Myocyte (in vitro differentiated cells): ENCODE data around the gene FAM227B. TPM values are rescaled to one million over a fixed set of nuclear protein-coding genes. Genes with fewer than 3 reads are reported as not detected.
"Not testable (repeated sequence)": the region's sequence is repeated elsewhere in the genome, so short reads cannot be mapped to it uniquely, and the experiment has no call there.

ENCODE experiments used
- DNase-seq: peaks from one replicate; pipeline ENCODE4 v3.0.0-alpha.2; 2012; ENCODE audit warnings: low read depth
- total RNA-seq: library from RNA; depleted of rRNA; stranded (reverse); fragments of >200 nt; gene quantifications from 2 replicates; pipeline ENCODE4 v1.2.3, GENCODE V29; 2014

Gene FAM227B
- total RNA-seq, 1 donor from 2014 or later = 19.9 TPM

DNA sequence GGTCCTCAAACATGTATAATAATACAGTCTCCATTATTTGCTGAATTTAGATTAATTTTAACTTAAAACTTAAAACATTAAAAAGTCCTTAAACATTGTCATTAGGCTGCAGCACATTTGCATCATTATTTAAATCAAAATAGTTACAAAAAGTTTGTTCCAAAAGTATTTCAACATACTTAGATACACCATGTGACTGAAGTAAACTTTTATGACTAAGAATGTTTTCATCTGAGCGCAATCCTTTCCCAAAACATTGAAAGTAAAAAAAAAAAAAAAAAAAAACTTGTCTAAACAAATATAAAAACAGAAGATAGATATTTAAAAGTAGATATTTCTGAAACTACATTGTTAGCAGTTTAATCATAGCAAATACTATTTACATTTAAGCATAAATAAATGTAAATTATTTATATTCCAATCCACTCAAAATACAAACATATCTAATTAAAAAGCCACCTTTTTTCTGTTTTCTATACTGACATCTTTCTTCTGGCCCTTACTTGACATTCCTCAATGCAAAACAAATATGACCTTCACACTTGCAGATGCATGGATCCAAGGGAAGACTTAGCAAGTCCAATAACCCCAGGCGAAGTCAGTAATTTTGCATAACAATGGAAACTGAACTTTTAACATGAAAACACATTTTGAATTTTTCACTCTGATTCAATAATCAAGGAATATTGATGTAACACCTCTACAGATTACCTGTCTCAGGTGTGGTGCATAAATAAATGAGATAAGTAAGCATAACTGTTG is 10.3 kb downstream of the FAM227B start:
- DNase-seq = no peak

- DNase-seq = no peak
Observed at GRCh38 chr15:49606594-49606993, 14.0 kb downstream of the FAM227B start.

DNA sequence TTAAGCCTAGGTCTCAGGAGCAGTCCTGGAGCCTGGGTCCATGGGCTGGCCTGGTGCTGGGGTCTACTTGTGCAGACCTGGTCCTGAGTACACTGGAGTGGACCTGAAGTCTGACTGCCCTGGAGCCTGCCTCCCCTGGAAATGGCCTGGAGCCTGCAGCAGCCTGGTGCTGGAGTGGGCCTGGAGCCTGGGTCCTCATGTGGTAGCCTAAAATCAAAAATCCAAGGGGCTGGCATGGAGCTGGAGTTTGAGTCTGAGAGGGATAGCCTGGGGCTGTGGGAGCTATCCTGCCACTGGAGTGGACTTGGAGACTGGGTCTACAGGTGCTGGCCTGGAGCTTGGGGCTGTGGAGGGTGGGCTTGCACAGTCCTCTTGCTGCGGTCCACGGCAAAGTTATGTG is 15.0 kb downstream of the FAM227B start:
- no peak for DNase-seq

DNA sequence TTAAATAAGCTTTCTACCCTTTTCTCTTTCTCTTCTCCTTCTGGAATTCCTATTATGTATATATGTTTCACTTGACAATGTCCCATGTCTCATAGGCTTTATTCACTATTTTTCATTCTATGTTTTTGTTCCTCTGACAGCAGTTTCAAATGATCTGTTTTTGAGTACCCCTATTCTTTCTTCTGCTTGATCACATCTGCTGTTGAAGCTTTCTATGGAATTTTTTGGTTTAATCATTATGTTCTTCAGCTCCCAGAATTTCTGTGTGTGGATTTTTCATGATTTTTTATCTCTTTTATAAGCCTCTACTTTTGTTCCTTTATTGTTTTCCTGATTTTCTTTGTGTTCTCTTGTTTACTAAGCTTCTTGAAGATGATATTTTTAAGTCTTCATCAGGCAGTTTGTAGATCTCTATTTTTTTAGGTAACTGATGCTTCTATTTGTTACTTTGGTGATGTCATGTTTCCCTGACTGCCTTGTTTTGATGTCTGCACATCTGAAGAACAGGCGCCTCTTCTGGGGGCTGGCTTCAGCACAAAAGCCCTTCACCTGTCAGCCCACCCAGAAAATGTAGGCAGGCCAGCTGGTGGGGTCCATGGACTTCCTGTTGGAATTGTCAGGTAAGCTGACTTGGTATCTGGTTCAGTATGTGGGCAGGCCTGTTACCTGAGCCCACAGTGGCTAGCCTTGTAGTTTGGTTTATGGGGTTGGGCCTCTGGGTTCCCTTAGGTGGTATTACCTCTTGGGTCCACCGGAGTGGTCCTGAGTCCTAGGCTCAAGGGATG is 15.8 kb downstream of the FAM227B start:
- DNase-seq = no peak

DNA sequence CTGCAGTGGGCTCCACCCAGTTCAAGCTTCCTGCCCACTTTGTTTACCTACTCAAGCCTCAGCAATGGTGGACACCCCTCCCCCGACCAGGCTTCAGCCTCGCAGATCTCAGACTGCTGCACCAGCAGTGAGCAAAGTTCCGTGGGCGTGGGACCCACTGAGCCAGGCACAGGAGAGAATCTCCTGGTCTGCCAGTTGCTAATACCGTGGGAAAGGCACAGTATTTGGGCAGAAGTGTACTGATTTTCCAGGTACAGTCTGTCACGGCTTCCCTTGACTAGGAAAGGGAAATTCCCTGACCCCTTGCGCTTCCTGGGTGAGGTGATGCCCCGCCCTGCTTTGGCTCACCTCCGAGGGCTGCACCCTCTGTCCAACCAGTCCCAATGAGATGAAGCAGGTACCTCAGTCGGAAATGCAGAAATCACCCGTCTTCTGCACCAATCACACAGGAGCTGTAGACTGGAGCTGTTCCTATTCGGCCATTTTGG is 27.7 kb downstream of the FAM227B start:
- DNase-seq = not testable (repeated sequence)

- no peak for DNase-seq
Observed at GRCh38 chr15:49589030-49589429, 31.6 kb downstream of the FAM227B start.

DNA sequence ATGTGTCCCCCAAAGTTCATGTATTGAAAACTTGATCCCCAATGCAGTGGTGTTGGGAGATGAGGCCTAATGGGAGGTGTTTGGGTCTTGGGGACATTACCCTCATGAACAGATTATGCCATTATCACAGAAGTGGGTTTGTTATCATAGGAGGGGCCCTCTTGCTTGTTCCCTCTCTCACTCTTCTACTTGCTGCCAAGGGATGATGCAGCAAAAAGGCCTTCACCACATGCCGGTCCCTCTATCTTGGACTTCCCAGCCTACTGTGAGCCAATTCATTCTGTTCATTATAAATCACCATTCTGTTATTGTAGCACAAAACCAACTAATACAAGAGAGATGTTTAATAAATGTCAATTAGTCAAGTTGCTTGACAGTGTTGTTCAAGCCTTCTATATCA is 47.2 kb downstream of the FAM227B start:
- DNase-seq = no peak

DNA sequence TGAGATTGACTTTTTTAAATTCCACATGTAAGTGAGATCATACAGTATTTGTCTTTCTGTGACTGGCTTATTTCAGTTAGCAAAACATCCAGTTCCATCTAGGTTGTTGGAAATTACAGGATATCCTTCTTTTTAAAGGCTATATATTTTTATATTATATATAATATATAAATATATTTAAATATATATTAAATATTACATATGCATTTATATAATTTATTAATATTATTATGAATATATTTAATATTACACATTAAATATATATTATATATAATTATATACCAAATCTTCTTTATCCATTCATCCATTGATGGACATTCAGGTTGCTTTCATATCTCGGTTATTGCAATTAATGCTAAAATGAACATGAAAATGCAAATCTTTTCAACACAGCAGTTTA is 49.9 kb downstream of the FAM227B start:
- DNase-seq = no peak

GRCh38 chr15:49570174-49570573 is 50.4 kb downstream of the FAM227B start:
- no peak for DNase-seq

- DNase-seq = no peak
Observed at GRCh38 chr15:49560045-49560444, 60.6 kb downstream of the FAM227B start.

DNA sequence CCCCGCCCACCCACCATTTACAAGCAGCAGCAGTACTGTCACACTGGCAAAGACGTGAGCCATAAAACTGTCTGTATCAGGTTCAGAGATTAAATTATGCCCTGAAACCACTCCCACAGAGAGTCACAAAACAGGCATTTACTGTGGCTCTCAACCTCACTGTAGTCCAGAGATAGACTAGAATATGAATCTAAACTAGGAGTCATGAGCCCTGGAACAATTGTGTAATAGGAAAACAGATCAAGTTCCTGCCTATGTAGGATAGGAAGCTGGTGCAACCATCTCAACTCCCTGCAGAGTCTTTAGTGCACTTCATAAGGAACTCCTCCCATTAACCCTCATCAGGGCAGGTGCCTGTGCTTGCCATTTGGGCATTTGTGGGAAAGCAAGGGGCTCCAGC is 61.7 kb downstream of the FAM227B start:
- no peak for DNase-seq

- no peak for DNase-seq
Observed at GRCh38 chr15:49556437-49556836, 64.2 kb downstream of the FAM227B start.

- not testable (repeated sequence) for DNase-seq
Observed at GRCh38 chr15:49550342-49550741, 70.3 kb downstream of the FAM227B start.

- no peak for DNase-seq
Observed at GRCh38 chr15:49538520-49538919, 82.1 kb downstream of the FAM227B start.

GRCh38 chr15:49530092-49530491 is 90.5 kb downstream of the FAM227B start:
- DNase-seq = no peak

GRCh38 chr15:49528289-49528688 is 92.3 kb downstream of the FAM227B start:
- DNase-seq = no peak

- DNase-seq = no peak
Observed at GRCh38 chr15:49521802-49522201, 98.8 kb downstream of the FAM227B start.

- not testable (repeated sequence) for DNase-seq
Observed at GRCh38 chr15:49512739-49513138, 107.9 kb downstream of the FAM227B start.

GRCh38 chr15:49507261-49507660 is 113.4 kb downstream of the FAM227B start:
- DNase-seq = no peak

- no peak for DNase-seq
Observed at GRCh38 chr15:49506341-49506740, 114.3 kb downstream of the FAM227B start.

DNA sequence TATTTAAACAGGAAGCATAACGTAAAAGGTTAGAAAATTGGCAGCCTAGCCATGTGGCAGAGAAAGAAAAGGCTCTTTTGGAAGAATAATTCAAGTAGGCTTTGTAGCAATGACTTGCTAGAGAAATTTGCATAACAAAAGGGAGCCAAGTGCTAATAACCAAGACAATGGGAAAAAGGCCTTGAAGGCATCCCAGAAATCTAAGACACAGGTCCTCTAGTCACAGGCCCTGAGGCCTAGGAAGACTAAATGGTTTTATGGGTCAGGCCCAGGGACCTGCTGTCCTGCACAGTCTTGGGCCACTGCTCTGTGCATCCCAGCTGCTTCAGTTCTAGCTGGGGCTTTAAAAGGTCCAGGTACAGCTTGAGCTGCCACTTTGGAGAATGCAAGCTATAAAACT is 119.0 kb downstream of the FAM227B start:
- DNase-seq = no peak

GRCh38 chr15:49495993-49496753 is 124.4 kb downstream of the FAM227B start:
- DNase-seq = peak; percentile 23
